CD4-positive, alpha-beta T cell treated with Interleukin-17A for 4 hours (primary cell): ENCODE results near the gene MLLT10.
"Not testable (repeated sequence)": the region's sequence is repeated elsewhere in the genome, so short reads cannot be mapped to it uniquely, and the experiment has no call there.

Experiments used
- DNase-seq: peaks from one replicate; pipeline ENCODE4 v3.0.0-alpha.2; 2020; ENCODE audit warnings: mixed read lengths

MLLT10 gene

DNA sequence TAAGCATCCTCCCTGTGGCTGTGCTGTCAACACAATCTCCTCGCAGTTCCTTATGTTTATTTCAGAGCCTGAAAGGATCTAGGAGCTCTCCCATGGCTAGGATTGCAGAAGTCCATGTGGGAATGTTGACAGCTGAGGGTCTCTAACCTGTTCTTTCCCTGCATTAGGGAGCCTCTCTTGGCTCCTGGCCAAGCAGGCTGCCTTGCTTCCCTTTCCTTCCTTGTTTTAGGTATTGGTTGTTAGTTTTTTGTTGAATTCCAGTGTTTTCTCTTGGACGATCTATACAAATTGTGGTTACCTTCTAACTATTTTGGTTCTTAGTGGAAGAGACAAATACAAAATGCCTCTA, 171.8 kb downstream of the MLLT10 start:
- DNase-seq, result no peak

DNA sequence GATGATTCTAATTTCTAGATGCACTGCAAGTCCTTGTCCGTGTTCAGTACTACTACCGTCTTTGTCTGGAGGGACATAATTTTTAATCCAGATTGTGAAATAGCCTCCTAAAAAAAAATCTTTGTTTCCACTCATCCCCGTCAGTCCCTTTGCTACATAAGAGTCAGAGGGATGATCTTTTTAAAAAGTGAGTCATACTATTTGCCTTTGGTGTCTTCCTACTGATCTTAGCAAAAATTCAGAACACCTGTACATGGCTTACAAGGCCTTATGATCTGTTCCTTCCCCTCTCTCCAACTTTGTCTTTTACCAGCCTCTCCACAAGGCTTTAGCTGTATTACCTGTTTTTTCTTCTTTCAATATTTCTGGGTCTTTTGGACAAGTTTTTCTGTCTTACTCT, 173.5 kb downstream of the MLLT10 start:
- no peak for DNase-seq

DNA sequence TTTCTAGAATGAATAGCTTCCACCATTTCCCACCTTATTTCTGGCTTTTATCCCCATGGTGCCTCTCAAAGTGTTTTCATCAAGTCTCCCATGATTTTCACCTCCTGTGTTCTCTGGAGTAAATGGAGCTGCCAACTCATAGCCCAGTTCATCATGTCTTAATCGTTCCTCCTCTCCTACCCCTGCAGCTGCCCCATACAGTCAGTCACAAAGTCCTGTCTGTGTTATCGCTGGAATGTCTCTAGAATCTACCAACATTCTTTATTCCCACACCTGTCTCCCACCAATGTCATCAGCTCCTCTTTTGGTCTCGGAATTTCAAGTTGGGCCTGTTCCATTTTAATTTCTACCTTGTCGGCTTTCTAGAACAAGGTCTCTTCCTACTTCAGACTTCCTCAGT, 178.9 kb downstream of the MLLT10 start:
- DNase-seq, result no peak

DNA sequence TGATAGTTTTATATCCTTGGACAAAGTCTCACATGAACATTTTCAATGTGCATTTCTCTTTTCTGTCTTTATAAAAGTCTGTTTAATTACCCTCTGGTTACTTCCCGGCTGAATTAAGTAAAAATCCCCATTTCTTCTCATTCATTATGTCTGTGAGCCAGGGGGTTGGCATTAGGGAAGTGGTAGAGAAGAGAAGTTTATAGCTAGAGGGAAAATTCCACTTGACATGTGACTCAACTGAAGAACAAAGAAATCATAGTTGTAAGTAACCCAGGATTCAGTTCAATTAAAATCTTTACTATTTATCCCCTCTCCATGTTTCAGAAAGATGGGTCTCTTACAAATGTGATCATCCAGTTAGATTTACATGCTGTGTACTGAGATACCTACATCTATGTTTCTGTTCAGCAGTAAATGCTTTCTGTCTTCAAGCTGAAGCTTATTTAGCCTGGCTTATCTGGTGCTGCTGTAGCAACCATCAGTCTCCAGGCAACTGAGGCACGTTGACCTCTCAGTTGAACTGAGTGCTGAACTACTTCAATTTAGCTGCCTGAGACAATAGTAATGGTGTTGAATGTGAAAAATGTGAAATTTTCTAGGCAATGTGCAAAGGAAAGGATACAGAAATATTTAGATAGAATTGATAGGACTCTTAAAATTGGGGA, 181.6 kb downstream of the MLLT10 start:
- DNase-seq, result no peak

DNA sequence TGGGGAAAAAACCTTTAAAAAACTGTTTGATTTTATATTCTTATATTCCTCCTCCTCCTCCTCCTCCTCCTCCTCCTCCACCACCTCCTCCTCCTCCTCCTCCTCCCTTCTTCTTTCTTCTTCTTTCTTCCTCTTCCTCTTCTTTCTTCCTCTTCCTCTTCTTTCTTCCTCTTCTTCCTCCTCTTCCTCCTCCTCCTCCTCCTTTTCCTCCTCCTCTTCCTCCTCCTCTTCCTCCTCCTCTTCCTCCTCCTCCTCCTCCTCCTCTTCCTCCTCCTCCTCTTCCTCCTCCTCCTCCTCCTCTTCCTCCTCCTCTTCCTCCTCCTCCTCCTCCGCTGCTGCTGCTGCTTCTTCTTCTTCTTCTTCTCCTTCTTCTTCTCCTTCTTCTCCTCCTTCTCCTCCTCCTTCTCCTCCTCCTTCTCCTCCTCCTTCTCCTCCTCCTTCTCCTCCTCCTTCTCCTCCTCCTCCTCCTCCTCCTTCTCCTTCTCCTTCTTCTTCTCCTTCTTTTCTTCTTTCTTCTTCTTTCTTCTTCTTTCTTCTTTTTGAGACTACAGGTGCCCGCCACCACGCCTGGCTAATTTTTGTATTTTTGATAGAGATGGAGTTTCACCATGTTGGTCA, 183.5 kb downstream of the MLLT10 start:
- not testable (repeated sequence) for DNase-seq

DNA sequence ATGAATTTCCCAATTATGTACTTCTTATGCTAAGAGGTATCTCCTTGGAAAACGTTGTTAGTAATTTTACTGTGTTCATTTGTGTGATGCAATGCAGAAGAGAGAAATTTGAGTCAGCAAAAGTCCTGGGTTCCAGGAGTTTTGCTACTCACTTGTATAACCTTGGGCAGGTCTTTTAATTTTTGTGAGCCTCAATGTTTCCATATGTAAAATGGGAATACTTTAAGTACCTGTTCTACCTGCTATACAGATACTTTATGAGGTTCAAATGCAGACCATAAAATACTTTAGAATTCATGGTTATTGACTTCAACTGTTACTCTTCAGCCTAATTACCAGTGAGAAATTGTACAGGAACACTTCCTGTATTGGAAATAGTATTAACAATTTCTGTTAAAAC, 185.5 kb downstream of the MLLT10 start:
- no peak for DNase-seq

DNA sequence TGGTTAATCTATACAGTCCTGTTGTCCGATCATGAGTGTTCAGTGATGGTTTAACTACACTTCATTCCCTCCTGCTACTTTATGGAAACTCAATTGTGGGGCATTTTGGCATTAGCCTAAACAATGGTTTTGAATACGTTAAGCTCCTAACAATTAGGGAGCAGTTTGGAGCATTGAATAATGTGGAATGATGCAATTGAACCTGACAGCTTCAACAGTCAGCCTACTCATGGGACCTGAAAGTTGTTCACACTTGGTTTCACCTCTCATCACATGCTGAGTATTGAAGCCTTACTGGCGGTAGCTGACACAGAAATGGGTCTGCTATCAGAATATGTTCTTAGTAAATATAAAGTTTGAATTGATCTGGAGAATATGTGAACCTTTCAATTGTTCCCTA, 186.1 kb downstream of the MLLT10 start:
- DNase-seq, result no peak

DNA sequence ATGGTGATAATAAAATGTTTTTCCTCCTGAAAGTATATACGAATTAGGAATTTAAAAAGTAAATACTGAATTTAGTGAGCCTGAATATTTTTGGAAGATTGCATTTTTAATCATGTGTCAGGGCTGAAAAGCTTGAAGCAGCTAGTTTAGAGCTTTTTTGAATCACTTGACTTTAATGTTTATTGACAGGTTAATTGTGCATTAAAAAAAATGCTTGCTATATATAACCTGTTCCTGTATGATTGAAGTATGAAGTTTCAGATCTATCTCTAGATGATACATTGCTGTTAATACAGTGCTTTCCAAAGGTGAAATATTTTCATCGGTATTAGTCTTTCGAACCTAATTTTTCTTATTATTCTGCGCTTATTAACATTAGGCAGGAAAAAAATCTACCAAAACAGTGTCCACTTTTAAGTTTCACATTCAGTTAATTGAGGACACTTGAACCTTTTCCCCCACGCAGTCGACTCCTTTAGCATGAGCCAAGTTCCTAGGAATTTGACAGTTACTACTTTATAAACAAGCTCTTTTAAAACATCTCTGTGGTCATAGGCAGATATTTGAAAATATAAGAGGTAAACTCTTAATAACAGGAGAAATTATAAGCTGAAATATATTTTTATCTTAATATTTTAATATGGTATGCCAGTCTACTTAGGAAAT, 187.1 kb downstream of the MLLT10 start:
- DNase-seq, result no peak

DNA sequence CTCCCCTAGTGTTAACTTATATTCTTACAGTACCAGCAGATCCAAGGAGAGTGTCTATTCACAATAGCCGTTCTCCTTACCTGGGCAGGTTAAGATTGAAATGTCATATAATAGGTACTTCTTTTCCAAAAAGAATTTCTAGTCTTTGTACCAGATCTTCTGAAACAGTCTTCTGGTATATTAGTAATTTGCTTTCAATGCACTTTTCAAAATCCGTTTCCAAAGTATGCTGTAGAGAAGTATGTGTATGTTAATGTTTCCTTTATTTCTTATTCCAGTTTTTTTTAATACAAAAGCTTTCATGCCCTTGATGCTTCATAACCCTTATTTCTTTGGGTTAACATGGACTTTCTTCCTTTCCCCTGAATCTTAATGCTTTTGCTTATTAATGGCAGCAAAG, 188.2 kb downstream of the MLLT10 start:
- DNase-seq, result no peak

DNA sequence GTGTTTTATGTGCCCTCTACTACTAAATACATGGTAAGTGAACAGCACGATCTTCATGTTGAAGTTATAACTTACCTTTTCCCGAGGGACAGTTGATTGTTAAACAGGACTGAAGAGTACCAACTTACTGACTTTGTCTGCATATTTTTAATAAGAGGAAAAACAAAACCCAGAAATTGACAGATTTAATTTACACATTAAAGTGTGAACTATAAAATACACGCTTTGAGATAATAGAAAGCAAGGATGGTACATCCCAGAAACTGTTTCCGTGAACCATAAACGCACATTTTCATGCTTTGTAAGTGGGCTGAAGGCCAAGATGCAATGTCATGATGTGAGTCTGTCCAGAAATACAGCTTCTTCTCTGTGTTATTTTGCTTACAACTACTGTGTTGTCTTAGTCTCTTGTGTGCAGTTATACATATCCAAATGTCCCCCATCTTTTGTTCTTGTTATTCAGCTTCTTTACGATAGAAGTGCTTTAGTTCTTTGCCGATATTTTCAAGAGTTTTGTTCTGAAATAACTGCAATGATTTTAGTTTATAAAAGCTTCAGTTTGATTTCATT, 190.1 kb downstream of the MLLT10 start:
- DNase-seq, result no peak

DNA sequence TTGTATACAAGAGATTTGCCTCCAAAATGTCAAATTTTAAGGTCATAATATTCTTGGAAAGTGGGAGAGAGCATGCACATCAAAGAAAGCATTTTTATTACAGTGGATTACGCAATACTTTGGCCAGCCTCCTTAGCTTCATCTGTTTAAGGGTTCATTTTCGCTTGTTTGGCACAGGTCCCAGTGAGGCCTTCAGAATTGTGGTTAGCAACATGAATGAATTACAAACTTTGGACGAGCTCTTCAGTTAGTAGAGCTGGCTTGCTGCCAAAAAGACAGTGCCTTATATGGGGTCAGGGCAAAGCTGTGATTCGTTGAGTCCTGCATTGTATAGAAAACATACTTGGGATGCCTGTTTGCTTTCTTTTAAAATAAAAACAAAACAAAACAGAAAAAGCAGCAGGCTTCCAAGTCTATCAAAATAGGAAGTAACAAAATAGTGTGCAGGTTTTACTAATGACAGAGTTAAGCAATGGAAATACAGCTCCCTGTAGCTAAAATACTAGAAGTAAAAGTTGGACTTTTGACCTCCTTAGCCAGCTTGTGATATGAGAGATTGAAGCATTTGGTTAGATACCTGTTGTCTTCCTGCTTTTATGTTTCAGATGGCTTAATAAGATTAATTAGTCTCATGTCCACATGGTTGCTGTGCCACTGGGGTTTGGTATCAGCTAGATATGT, 190.8 kb downstream of the MLLT10 start:
- DNase-seq, result peak; percentile 78

DNA sequence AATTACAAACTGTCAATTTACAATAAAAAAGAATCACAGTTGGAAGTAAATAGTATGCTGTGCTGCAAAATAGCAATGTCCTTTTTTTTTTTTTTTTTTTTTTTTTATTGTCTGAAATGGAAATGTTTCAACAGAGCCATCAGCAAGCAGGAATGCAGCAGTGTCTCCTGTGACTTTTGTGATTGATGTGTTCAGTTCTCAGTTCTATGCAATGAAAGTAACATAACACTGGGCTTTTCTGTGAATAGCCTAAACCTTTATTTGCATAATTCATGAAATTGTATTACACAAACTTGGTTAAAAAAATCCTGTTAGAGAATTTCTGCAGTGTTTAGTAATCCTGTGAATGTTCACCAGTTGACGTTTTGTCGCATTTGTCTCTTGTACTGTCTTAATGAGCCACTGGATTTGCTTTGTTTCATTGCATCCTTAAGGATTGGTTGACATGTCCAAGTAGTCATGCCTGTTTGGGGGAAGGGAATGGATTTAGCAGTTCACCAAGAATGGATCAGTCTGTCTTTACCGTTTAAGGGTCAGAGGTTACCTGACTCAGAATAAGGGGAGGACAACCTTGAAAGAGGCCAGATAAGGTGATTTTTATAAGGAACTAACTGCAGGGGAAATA, 192.7 kb downstream of the MLLT10 start:
- DNase-seq, result no peak

DNA sequence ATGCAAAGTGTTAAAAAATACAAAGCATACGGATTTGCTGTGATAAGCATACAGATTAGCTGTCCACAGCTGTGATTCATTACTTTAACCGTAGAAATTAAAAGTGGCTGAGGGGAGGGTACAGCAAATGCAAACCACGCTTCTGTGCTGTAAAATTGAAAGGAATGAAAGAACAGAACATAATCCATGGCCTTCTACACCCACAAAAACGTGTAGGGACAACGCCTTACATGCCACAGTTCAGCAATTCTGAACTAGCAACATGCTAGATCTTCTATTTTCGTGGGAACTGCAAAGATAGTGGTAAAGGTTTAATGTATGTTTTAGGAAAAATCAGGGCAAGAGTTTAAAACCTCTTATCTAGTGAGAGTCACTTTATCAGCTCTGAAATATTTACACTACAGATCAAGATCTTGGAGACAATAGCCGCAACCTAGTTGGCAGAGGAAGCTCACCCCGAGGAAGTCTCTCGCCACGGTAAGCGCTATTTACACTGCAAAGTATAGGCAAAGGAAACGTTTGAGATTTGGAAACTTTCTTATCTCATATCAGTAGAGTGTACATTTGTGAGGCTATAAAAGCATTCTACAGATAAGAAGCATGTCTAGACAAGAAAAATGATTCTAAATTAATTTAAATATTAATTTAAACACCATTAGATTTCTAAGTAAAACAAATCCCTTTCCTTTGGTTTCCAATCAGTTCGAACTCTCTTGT, 193.6 kb downstream of the MLLT10 start:
- DNase-seq, result peak; percentile 51

DNA sequence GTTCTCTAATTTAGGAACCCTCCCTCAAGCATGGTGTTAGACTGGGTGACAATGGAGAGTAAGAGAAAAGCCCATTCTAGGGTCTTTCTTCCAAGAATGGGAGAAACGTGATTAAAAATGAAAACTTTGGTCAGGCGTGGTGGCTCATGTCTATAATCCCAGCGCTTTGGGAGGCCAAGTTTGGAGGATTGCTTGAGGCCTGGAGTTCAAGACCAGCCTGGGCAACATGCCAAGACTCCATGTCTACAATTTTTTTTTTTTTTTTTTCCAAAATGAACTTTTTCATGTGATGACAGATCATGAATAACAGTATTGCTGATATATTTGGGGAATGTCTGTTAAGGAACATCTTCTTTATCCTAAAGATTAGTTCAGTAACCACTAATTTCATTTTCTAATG, 194.6 kb downstream of the MLLT10 start:
- DNase-seq, result no peak

DNA sequence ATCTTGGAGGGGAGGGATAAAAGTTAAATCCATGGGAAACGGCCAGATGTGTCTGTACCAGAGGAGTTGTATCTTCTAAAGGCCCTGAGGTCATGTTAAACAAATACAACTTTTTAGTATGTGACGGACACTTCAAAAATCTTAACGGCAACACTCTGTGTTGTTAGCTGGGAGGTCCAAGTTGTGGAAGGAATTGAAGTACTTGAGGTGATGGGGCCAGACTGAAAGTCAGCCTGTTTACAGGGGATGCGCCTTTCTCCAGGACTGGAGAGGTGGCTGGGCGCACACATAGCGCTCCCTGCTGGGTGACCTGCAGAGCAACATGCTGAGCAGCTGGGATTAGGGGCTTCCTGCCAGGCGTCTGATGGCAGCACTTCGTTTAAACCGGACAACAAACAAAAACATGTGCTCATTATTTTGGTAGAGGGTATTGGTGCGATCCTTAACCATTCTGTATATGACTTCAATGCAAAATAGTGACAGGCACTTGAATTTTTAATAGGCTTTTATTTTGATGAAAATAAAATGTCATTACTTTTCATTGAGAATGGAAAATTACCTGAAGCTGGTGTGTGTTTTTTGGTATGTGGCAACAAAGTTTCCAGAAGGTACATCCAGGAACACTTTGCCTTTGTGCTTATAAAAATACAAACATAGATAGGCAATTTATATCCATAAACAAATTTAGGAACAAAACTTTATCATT, 198.2 kb downstream of the MLLT10 start:
- peak; percentile 59 for DNase-seq

DNA sequence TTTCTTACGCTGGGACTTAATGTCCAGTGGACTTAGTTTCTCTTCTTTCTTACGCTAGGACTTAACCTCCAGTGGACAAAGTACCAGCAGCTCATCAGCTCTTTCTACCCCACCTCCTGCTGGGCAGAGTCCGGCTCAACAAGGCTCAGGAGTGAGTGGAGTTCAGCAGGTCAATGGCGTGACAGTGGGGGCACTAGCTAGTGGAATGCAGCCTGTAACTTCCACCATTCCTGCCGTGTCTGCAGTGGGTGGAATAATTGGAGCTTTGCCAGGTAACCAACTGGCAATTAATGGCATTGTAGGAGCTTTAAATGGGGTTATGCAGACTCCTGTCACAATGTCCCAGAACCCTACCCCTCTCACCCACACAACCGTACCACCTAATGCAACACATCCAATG, 199.7 kb downstream of the MLLT10 start:
- no peak for DNase-seq

DNA sequence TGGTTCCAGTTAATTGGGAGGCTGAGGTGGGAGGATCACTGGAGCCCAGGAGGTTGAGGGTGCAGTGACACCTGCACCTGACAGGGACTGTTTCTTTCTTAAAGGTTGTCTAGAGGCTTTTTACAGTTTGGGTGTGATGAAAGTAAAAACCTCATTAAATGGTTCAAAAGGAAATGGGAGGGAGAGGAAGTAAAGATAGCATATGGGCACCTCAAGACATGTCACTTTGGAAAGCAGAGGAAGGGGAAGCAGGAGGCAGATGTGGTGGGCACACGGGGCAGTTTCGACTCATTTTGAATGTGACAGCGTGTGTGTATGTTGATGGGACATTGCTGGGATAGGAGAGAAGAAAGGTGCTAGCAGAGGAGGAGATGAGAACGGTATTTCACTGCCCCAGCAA, 203.1 kb downstream of the MLLT10 start:
- DNase-seq, result peak; percentile 23

DNA sequence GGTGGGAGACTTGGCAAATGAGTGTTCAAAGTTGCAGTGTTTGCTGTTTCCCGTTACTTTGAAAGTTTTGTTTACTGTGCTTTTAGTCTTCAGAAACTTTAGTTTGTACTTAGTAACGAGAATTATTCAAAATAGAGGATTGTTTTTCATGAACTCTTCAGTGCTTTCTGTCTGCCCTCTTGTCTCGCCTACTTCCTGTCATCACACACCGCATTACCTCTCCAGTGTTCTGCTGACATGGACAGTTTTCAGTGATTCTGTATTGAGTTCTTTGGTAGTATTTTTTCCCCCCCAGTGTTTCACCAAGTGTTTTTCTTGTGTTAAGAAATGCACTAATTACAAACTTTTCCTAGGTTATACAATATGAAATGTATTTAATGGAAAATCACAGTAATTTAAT, 207.0 kb downstream of the MLLT10 start:
- DNase-seq, result peak; percentile 67

DNA sequence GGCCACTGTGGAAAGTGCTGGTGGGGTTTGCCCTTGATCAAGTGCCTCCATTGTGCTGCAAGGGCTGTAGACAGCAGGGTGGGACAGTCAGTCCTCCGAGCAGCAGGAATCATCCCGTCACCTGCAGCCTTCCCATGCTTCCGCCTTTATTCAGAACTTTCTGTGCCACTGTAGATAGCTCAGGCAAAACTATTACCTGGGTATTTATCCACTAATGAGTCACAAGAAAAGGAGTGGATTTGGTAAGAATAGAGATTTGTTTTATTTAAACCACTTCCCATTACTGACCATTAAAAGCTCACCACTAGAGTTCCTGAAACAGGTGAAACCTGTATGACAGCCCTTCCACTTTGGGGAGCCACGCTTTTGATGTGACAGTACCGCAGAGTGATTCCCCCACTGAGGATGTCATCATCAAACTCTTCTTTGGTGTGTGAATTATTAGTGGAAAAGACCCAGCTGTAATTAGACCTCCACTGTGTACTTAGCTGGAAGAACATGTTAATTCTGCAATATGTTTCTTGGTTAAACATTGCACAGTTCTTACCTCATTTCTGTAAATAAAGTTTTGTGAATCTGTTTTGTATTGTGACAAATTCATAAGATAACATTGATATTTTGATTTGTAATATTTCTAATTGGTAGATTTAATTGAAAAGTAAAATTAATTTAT, 208.8 kb downstream of the MLLT10 start:
- no peak for DNase-seq

DNA sequence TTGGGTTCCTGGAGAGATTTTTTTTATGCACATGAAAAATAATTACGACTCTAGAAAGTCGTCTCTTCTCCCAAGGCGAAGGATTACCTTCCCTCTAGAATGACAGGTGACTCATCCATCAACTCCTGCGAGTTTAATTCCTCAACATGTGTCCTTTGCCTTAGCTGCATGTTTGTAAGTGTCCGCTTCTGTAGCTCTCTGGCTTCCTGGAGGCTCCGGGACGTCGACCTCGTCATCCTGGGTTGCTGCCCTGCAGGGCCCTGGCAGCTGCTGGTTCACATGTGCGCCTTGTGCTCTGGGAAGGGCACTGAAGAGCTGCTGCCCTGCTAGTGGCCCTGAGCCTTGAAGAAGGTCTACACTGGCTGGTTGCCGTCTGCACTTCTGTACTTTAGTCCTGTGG, 210.2 kb downstream of the MLLT10 start:
- DNase-seq, result no peak

DNA sequence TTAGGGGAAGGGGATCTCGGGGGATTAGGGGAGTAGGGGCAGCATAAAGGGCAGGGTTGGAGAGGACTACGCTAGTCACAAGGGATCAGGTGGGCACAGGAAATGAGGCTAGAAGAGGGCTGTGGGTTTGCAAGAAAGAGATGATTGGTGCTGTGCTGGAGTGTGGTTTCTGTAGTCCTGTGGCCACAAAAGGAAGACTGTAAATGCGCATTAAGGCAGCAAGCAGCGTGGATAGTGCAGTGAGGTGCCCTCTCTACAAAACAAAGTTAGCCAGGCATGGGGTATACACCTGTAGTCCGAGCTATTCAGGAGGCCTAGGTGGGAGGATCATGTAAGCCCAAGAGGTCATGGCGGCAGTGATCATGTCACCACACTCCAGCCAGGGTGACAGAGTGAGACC, 212.1 kb downstream of the MLLT10 start:
- DNase-seq, result peak; percentile 42
